Immature natural killer cell (primary cell): ENCODE measurements around the gene PAK6. TPM values are rescaled to one million over a fixed set of nuclear protein-coding genes. Genes with fewer than 3 reads are reported as not detected.

Experiments
- DNase-seq, 3 donors: peaks; one replicate each; pipeline ENCODE4 v3.0.0; 2022; ENCODE audit warnings: mixed read lengths in 1 of 3
- H3K27ac Mint-ChIP-seq, 6 donors: one replicate each; pipeline ENCODE4 v1.8.0; 2020; ENCODE audit warnings: mixed read lengths in 6 of 6, mild to moderate bottlenecking in 5 of 6, inconsistent platforms in 4 of 6, moderate library complexity in 3 of 6
- H3K27me3 Mint-ChIP-seq, 3 donors: one replicate each; pipeline ENCODE4 v1.8.0; 2020 to 2021; ENCODE audit warnings: low read depth in 3 of 3, mild to moderate bottlenecking in 3 of 3, mixed read lengths in 3 of 3, moderate library complexity in 3 of 3, inconsistent platforms in 1 of 3
- H3K36me3 Mint-ChIP-seq, 3 donors: one replicate each; pipeline ENCODE4 v1.8.0; 2020; ENCODE audit warnings: mixed read lengths in 3 of 3, inconsistent platforms in 2 of 3, mild to moderate bottlenecking in 2 of 3
- H3K4me1 Mint-ChIP-seq, 2 donors: one replicate each; pipeline ENCODE4 v1.8.0; 2020; ENCODE audit warnings: inconsistent platforms in 2 of 2, mild to moderate bottlenecking in 2 of 2, mixed read lengths in 2 of 2, moderate library complexity in 1 of 2
- H3K4me3 Mint-ChIP-seq, 5 donors: one replicate each; pipeline ENCODE4 v1.8.0; 2020; ENCODE audit warnings: mild to moderate bottlenecking in 5 of 5, mixed read lengths in 5 of 5, inconsistent platforms in 3 of 5, moderate library complexity in 3 of 5
- H3K9me3 Mint-ChIP-seq, 6 donors: one replicate each; pipeline ENCODE4 v1.8.0; 2020; ENCODE audit warnings: mild to moderate bottlenecking in 6 of 6, mixed read lengths in 6 of 6, inconsistent platforms in 4 of 6, moderate library complexity in 3 of 6
- polyA plus RNA-seq, 3 donors: library from polyadenylated mRNA; unstranded; fragments of 300-500 nt; fragmentation: Illumina TruSeq; gene quantifications; one replicate each; pipeline ENCODE4 v1.2.3, GENCODE V29; 2021

PAK6 gene
- polyA plus RNA-seq, 3 donors from 2014 or later: 2.0 to 8.3 (median 3.6) TPM

DNA sequence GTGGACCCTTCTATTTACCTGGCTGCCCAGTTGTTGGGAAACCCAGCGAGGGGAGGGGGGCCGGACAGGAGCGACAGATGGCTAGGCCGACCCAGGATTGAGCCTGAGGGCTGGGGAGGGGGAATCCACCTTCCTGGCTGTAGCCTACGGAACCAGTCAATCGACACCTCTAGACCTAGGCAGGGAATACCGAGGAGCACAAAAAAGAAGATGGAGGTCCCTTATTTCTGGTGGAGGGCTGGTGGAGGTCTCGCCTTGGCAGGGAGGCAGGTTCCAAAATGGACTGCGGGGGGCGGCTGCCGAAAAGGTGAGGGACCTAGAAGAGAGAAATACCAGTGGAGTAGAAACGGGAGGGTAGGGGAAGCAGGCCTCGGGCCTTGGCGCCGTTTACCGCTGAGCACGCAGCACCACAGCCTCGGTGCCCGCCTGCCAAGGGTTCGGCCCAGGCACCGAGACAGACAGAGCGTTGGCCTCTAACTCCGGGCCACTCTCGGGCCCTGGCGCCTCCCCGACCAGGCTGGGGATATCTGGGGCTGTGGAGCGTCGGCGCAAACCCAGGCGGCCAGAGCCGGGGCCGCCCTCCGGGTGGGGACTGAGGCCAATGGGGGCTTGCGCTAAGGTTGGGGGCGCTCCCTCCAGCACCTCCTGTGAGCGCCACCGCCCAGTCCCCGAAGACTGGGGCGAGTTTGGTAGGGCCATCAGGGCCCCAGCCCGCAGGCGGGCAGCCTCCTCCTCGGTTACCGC is 42.4 kb downstream of the PAK6 start:
- H3K4me3 Mint-ChIP-seq: peak overlapping the region; percentile 36 to 68 (median 58)
- H3K27ac Mint-ChIP-seq: no peak overlapping the region
- peaks cover 3 to 13% (median 11%) of the 10 kb centered on the region in 3 donors for H3K27me3 Mint-ChIP-seq
- H3K36me3 Mint-ChIP-seq: no peaks in the 10 kb centered on the region
- DNase-seq: no peak
- H3K4me1 Mint-ChIP-seq: peaks cover 6 to 8% of the 10 kb centered on the region in 2 donors
- H3K9me3 Mint-ChIP-seq: no peaks in the 10 kb centered on the region

DNA sequence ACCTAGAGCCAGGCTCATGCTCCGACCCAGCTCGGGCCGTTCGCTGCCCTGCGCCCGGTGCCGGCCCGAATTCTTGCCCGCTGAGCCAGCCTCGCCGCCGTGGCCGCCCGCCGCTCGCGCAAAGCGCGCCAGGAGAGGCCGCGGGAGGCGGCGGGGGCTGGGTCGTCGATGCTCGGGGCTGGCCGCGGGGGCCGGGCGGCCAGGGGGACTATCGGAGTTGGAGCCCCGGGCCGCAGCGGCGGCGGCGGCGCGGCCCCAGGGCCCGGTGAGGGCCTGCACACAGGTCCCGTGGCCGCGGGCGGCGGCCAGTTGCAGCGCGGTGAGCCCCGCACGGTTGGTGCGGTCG is 42.9 kb downstream of the PAK6 start:
- DNase-seq: no peak
- Mint-ChIP-seq H3K27ac (no peak overlapping the region), H3K4me1 (peaks cover 6 to 8% of the 10 kb centered on the region in 2 donors), H3K27me3 (peaks cover 0 to 11% (median 11%) of the 10 kb centered on the region in 3 donors), H3K36me3 (no peaks in the 10 kb centered on the region), H3K9me3 (no peaks in the 10 kb centered on the region), H3K4me3 (no peak overlapping the region)

DNA sequence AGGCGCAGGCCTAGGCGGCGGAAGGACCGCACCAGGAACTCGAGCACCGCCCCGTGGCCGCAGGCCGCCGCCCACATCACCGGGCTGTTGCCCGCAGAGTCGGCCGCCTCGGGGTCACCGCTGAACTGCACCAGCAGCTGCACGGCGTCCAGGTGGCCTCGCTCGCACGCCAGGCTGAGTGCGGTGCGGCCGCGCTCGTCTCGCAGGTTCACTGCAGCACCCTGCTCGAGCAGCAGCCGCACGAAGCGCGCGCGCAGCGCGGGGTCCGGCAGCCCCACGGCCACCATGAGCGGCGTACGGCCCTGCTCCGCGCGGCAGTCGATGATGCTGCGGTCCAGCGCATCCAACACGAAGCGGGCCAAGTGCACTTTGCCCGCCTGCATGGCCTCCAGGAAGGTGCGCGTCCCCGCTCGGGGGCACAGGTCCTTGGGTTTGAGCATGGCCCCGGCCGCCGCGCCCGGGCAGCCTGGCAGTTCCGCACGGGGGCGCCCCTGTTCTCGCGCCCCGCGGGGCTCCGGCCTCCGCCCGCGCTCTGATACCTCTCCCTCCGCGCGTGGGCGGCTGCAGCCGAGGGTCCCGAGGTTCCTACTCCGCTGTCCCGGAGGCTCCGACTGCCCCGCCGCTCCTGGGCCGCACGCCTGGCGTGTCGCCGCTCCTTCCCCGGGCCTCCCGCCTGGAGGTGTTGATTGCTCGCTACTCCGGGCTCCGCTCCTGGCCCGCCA is 43.4 kb downstream of the PAK6 start:
- Mint-ChIP-seq H3K4me1 (peaks cover 6 to 8% of the 10 kb centered on the region in 2 donors), H3K27ac (no peak overlapping the region), H3K36me3 (no peaks in the 10 kb centered on the region), H3K27me3 (peaks cover 0 to 11% (median 11%) of the 10 kb centered on the region in 3 donors), H3K4me3 (peak overlapping the region; percentile 30 to 71 (median 54)), H3K9me3 (no peaks in the 10 kb centered on the region)
- DNase-seq: peak; percentile 47 to 56 (median 55)

DNA sequence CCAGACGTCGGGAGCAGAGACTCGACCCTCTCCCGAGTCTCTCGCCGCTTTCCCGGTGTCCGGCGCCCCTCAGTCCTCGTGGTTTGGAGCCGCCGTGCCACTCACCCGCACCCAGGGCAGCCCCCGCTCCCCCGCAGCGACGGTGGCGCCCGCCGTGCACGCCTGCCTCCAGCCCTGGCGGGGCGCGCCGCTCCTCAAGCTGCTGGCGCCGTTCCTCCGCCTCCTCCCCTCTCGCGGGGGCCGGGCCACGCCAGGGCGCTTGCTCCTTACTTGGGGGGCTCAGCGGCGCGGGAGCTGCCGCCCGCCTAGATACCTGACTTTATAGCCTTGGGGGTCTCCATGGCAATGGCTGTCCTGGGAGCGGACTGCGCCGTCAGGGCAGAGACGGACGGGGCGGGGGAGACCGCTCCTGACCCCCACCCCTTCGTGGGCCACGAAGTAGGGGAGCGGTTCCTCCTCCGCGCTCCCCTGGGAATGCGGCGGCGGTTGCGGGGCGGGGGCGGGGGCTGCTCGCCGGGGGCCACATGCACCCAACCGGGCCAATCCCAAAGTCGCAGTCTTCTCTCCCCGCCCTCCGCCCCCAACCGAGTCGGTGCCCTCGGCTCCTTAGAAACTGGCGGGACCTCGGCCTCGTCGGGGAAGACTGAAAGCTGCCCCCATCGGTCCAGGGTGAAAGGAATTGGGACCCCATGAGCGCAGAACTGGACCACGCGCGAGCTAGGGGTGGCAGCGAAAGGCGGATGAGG is 44.2 kb downstream of the PAK6 start, which contains the start of gene ANKRD63:
Gene ANKRD63, minus strand, starts transcription at position 196 of the 746 bp plus-strand sequence. CDS start 478 bp downstream, outside the sequence.
- H3K27me3 Mint-ChIP-seq: peaks cover 0 to 11% (median 11%) of the 10 kb centered on the region in 3 donors
- H3K4me1 Mint-ChIP-seq: peaks cover 6 to 8% of the 10 kb centered on the region in 2 donors
- H3K9me3 Mint-ChIP-seq: no peaks in the 10 kb centered on the region
- H3K4me3 Mint-ChIP-seq: peak within 1 kb of the TSS; percentile 35 to 71 (median 54)
- H3K27ac Mint-ChIP-seq: no peak within 1 kb of the TSS
- H3K36me3 Mint-ChIP-seq: no peaks in the 10 kb centered on the region
- DNase-seq: peak; percentile 25 to 32 (median 30)

DNA sequence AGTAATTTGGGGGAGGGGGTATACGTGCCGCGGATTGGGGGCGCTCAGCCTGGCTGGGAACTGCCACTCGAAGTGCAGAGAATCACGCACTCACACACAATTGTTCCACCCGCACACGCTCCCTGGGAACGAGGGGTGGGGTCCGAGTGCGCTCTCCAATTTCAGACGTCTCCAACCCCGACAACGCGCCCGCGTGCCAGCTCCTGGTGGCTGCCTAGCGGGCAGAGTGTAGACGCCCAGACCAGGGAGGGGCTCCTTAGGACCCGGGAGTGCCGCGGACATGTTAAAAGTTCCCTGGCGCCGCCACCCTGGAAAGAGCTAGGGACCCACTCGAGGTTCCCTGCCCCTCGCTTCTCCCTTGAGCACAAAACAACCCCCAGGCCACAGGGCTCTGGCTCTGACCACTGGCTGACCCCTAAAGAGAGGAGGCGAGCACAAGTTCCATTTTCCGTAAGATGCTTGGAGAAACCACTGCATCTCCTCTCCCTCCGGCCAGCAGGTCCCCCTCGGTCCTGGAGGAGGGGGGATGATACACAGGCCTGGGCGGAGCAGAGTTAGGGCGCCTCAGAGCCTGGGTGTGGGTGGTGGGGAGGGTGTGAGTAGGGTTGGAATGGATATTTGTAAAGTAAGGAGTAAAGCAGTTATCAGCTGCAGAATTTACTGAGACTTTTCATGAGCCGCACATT is 44.9 kb downstream of the PAK6 start:
- DNase-seq: no peak
- Mint-ChIP-seq H3K27me3 (peaks cover 0 to 8% (median 8%) of the 10 kb centered on the region in 3 donors), H3K36me3 (no peaks in the 10 kb centered on the region), H3K4me3 (peak overlapping the region in 4 of 5 donors; percentile 9 to 51 (median 32)), H3K9me3 (no peaks in the 10 kb centered on the region), H3K27ac (no peak overlapping the region), H3K4me1 (peaks cover 0 to 8% of the 10 kb centered on the region in 2 donors)

DNA sequence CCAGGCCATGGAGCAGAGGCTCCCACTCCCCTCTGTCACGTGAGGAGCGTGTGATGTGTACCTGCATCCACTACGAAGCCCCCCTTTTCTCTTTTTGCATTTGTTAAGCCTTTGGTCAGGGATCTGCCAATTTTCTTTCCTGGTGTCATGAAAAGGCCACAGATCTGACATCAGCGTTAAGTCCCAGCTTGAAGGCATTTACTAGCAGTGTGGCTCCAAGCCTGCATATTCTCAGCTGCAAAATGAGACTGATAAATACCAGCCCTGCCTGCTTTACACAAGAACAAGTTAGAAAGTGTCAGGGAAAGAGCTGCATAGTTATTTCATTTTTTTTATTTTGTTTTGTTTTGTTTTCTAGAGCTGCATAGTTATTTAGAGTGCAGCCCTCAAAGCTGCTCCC is 46.3 kb downstream of the PAK6 start:
- H3K27ac Mint-ChIP-seq: peak overlapping the region in 4 of 6 donors; percentile 7 to 61 (median 27)
- H3K36me3 Mint-ChIP-seq: peaks cover 0 to 6% (median 0%) of the 10 kb centered on the region in 3 donors
- no peaks in the 10 kb centered on the region for H3K9me3 Mint-ChIP-seq
- peak overlapping the region in 1 of 5 donors; percentile 41 for H3K4me3 Mint-ChIP-seq
- H3K4me1 Mint-ChIP-seq: peaks cover 0 to 4% of the 10 kb centered on the region in 2 donors
- peaks cover 0 to 4% (median 4%) of the 10 kb centered on the region in 3 donors for H3K27me3 Mint-ChIP-seq
- no peak for DNase-seq

DNA sequence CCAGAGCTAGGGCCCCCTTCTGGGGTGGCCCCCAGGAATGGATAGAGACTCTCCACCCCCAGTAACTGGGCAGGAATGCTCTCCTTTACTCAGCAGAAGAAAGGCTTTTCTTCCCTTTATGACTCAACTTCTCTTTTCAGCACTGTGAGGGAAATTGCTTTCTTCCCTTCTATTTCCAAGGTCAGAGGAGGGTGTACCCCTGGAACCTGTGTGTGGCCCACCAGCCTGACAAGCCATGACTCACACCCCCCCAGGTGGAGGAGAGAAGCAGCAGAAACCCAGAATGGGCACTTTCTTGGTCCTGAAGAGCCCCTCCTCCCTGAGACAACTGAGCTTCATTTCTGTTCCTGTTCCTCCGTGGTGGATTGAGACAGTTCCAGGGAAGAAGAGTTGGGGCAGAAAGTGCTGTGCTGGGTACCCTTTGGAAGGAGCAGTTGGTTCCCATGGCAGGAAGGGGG is 46.7 kb downstream of the PAK6 start:
- no peak for DNase-seq
- peaks cover 0 to 6% (median 0%) of the 10 kb centered on the region in 3 donors for H3K36me3 Mint-ChIP-seq
- peaks cover 0 to 4% of the 10 kb centered on the region in 2 donors for H3K4me1 Mint-ChIP-seq
- H3K9me3 Mint-ChIP-seq: no peaks in the 10 kb centered on the region
- no peak overlapping the region for H3K4me3 Mint-ChIP-seq
- peaks cover 0 to 4% (median 3%) of the 10 kb centered on the region in 3 donors for H3K27me3 Mint-ChIP-seq
- H3K27ac Mint-ChIP-seq: peak overlapping the region in 5 of 6 donors; percentile 26 to 61 (median 36)

DNA sequence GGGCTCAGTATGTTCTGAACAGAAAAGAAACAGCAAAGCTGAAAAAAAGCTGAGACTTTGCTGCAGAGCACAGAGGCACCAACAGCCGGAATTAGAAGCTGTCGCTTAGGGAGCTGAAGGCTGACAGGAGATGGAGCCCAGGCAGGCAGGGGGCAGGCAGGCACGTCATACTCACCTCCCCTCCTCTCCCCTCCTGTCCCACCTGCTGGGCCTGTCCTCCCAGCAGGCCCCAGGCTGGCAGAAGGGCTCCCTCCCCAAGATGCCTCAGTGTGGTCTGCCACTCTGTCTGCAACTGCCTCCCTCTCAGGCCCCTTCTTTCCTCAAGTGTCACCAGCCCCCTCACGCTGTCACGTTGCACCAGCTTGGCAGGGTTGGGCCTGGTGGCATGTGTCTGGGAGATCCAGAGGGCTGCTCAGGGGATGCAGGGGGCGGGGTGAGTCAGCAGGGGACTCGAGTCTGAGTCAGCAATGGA is 47.2 kb downstream of the PAK6 start:
- Mint-ChIP-seq H3K27ac (peak overlapping the region in 1 of 6 donors; percentile 61), H3K4me3 (no peak overlapping the region)

DNA sequence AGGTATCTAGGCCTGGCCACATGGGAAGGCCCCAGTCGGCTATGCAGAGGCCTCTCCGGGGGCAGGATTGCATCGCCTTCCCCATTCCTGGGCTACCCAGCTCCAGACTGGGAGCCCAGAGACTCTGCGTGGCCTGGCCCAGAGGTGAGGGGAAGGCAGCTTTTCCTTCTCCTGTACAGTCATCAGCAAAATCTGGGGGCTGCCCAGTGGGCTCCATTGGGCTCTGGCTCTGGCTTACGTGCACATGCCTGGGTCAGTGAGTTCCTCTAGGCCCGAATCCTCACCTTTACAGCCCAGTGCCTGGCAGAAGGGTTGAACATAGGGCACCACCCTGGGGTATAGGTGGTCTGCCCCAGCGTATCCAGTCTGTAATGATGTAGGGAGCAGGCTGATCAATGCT is 47.9 kb downstream of the PAK6 start:
- Mint-ChIP-seq H3K4me1 (peaks cover 0 to 2% of the 10 kb centered on the region in 2 donors), H3K4me3 (no peak overlapping the region), H3K9me3 (no peaks in the 10 kb centered on the region), H3K27me3 (peaks cover 0 to 4% (median 0%) of the 10 kb centered on the region in 3 donors), H3K27ac (no peak overlapping the region), H3K36me3 (peaks cover 0 to 6% (median 0%) of the 10 kb centered on the region in 3 donors)
- no peak for DNase-seq

More for the DNA sequence above, 47.2 kb downstream of the PAK6 start:
- Mint-ChIP-seq H3K36me3 (peaks cover 0 to 6% (median 0%) of the 10 kb centered on the region in 3 donors), H3K27me3 (peaks cover 0 to 4% (median 0%) of the 10 kb centered on the region in 3 donors), H3K9me3 (no peaks in the 10 kb centered on the region), H3K4me1 (peaks cover 0 to 3% of the 10 kb centered on the region in 2 donors)
- DNase-seq: no peak

DNA sequence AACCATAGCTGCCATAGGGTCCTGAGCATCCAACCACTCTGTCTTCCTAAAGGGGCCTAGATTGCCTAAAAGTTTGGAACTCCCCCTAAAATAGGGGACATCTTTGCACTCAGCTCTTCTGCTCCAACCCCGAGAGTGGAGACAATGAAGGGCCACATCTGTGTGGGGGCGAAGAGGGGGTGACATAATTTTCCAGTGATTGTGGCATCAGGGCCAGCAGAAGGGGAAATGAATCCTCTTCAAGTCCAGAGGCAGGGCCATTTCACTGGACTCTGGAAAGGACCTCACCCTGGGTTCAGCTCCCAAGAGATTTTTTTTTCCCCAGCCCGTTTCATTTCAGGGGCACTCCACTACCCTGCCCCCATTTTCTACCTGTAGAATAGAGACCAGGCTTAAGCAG is 48.6 kb downstream of the PAK6 start:
- Mint-ChIP-seq H3K4me3 (no peak overlapping the region), H3K36me3 (peaks cover 0 to 6% (median 0%) of the 10 kb centered on the region in 3 donors), H3K4me1 (peaks cover 0 to 2% of the 10 kb centered on the region in 2 donors), H3K9me3 (no peaks in the 10 kb centered on the region), H3K27me3 (peaks cover 0 to 4% (median 0%) of the 10 kb centered on the region in 3 donors), H3K27ac (peak overlapping the region in 2 of 6 donors; percentile 48 to 61)
- DNase-seq: no peak

DNA sequence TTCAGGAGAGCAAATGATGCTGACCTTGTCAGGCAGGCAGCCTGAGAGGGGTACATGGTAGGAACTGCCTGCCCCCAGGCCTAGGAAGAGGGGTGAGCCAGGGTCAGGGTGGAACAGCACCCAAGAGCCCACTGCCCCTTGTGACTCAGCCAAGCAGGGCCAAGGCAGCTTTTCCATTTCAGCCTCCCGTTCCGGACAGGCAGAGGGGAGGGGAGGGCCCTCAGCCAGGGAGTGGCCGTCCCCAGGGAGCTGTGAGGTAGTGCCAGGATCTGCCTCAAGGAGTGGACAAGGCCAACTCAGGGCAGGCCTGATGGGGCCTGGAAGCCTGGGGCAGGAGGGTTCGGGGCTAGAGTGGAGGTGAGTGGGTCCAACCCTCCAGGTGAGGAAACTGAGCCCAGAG is 49.1 kb downstream of the PAK6 start:
- Mint-ChIP-seq H3K27ac (peak overlapping the region in 1 of 6 donors; percentile 48), H3K36me3 (peaks cover 0 to 7% (median 0%) of the 10 kb centered on the region in 3 donors), H3K4me1 (peaks cover 0 to 2% of the 10 kb centered on the region in 2 donors), H3K4me3 (no peak overlapping the region), H3K27me3 (peaks cover 0 to 4% (median 0%) of the 10 kb centered on the region in 3 donors), H3K9me3 (no peaks in the 10 kb centered on the region)
- DNase-seq: no peak

DNA sequence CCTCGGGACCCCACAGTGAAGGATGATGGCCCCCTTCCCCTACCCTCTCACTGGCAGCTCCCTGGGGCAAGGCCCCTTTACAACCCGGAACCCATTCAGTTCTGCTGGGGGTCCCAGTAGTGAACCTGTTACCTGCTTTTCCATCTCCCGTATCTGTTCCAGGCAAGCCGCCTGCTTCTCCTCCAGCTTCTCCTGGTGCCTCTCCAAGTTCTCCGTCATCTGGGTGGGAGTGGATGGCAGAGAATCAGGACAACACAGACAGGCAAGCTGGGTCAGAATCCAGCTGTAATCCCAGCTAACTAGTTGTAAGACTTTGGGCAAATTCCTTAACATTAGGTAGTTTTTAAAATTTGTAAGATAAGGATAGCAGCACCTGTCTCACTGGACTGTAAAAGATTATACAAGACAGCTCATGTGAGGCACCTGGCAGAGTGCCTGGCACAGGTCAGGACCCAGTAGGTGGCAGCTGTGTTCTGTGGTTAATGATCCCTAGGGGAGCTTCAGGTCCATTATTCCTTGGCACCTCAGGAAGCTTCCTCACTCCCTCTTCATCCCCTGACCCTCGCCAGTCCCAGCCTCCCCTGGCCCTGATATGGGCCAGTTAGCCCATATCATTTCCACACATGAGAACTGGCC is 50.4 kb downstream of the PAK6 start:
- H3K27ac Mint-ChIP-seq: peak overlapping the region in 1 of 6 donors; percentile 64
- H3K4me3 Mint-ChIP-seq: no peak overlapping the region
- no peaks in the 10 kb centered on the region for H3K4me1 Mint-ChIP-seq
- DNase-seq: no peak
- H3K36me3 Mint-ChIP-seq: peaks cover 0 to 13% (median 0%) of the 10 kb centered on the region in 3 donors
- H3K27me3 Mint-ChIP-seq: no peaks in the 10 kb centered on the region
- H3K9me3 Mint-ChIP-seq: no peaks in the 10 kb centered on the region
